Small intestine (tissue), 7 donors: Measurements from ENCODE around the gene FOXO1. TPM values are rescaled to one million over a fixed set of nuclear protein-coding genes. Genes with fewer than 3 reads are reported as not detected.

Experiments
- DNase-seq, 2 donors: peaks; one replicate each; pipeline versions ENCODE4 v3.0.0 to v3.0.0-alpha.2; 2013
- FAIRE-seq: peaks from 2 replicates; lab custom pipeline; 2012; peaks lifted over from hg19 to GRCh38; lab: Jason Lieb, UNC
- H3K27ac ChIP-seq, 3 donors: one replicate each; pipeline ENCODE4 v1.5.1; 2013; ENCODE audit warnings: low read length in 2 of 3, mild to moderate bottlenecking in 2 of 3, control low read depth in 1 of 3, inconsistent platforms in 1 of 3, low read depth in 1 of 3, moderate library complexity in 1 of 3
- H3K27me3 ChIP-seq, 3 donors: one replicate each; pipeline ENCODE4 v1.6.1; 2013; ENCODE audit warnings: low read length in 3 of 3, inconsistent platforms in 1 of 3; ENCODE audit not compliant: control insufficient read depth in 3 of 3, insufficient read depth in 3 of 3
- H3K36me3 ChIP-seq, 3 donors: one replicate each; pipeline ENCODE4 v1.6.1; 2013; ENCODE audit warnings: low read length in 3 of 3, inconsistent platforms in 1 of 3, low read depth in 1 of 3, mild to moderate bottlenecking in 1 of 3, moderate library complexity in 1 of 3; ENCODE audit not compliant: control insufficient read depth in 3 of 3, insufficient read depth in 2 of 3
- H3K4me1 ChIP-seq, 3 donors: one replicate each; pipeline ENCODE4 v1.6.1; 2013; ENCODE audit warnings: low read length in 2 of 3, inconsistent platforms in 1 of 3, low read depth in 1 of 3, mild to moderate bottlenecking in 1 of 3, moderate library complexity in 1 of 3; ENCODE audit not compliant: control insufficient read depth in 3 of 3, insufficient read depth in 2 of 3
- H3K4me3 ChIP-seq, 3 donors: one replicate each; pipeline ENCODE4 v1.5.1; 2013; ENCODE audit warnings: low read length in 3 of 3, control low read depth in 1 of 3, inconsistent platforms in 1 of 3, low read depth in 1 of 3, mild to moderate bottlenecking in 1 of 3, moderate library complexity in 1 of 3
- H3K9me3 ChIP-seq, 2 donors: one replicate each; pipeline ENCODE4 v1.6.1; 2013; ENCODE audit warnings: low read depth in 1 of 2, low read length in 1 of 2; ENCODE audit not compliant: control insufficient read depth in 2 of 2, insufficient read depth in 1 of 2
- WGBS, 3 donors: extraction: QIAGEN DNeasy Blood & Tissue Kit; methylation state at CpG; one replicate each; pipeline ENCODE4 v1.1.7; 2013; 5-methylcytosine and 5-hydroxymethylcytosine counted together
- polyA plus RNA-seq, 4 donors: library from polyadenylated mRNA; stranded (reverse) in 3 of 4; unstranded in 1 of 4; fragments of 200-250 nt in 3 of 4; fragments of 120-200 nt in 1 of 4; gene quantifications; one replicate each; pipeline versions ENCODE4 v1.2.1 to v1.2.3, GENCODE V29; 2013
- donor health status: healthy with polysubstance abuse.
- donor health status: control.
- donor health status: control.
- donor health status: Bipolar disorder and iron deficiency.
- donor health status: healthy.

The FOXO1 gene
- polyA plus RNA-seq, 4 donors, result 4.0 to 10.1 (median 7.1) TPM

DNA sequence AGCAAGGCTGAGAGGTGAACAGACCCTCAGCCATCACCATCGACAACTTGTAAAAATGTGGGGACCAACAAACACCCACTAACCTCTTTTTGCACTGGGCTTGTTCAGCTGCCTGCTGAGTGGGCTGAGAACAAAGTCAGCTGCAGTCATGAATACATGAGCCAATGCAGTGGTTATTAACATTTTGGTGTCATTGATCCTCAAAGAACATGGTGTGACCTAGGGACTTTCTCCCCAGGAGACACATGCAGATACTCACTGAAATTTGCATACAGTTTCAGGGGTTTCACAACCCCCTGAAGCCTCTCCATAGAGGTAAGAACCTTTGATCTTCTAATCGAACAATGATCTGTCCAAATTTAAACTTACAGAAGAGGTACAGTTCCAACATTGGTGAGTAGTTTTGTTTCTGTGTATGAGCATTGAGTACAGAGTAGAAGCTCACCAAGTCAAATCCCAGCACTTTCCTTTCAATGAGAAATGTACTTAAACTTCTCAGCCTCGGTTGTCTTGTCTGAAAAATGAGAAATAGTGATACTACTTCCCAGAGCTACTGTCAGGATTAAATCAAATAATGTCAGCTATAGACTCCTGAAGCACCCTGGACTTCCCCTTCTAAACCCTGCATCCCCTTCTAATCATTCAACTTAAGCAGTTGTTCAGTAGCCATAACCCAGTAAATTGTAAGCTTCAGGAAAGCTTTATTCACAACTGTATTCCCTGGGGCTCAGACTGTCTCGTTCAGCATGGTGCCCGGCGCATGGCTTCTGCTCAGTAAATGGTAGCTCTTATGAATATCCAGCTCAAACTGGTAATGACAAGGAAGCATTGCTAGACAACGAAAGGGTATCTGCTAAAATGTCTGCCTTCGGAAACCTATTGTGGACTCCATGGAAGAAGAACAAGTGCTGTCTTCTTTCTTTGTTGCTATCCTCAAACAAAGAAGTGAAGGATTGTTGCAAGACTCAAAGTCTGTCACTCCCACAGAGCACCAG, 148.7 kb downstream of the FOXO1 start:
- Histone ChIP-seq H3K4me1 (peaks cover 0 to 2% (median 0%) of the 10 kb centered on the region in 3 donors), H3K27me3 (no peaks in the 10 kb centered on the region), H3K27ac (no peak overlapping the region), H3K36me3 (no peaks in the 10 kb centered on the region), H3K9me3 (no peaks in the 10 kb centered on the region), H3K4me3 (no peak overlapping the region)
- WGBS, 3 donors, result 82 to 88% (median 87%) methylated on average over 8 of the region's 8 CpGs
- DNase-seq (no peak), FAIRE-seq (no peak)

- DNase-seq (no peak), FAIRE-seq (no peak)
- H3K4me3 ChIP-seq, result no peak overlapping the region
- H3K9me3 ChIP-seq, result no peaks in the 10 kb centered on the region
- H3K4me1 ChIP-seq, result peaks cover 0 to 2% (median 0%) of the 10 kb centered on the region in 3 donors
- no peaks in the 10 kb centered on the region for H3K36me3 ChIP-seq
- 89 to 92% (median 91%) methylated on average over 1 of the region's 1 CpG for WGBS, 3 donors
- H3K27ac ChIP-seq, result no peak overlapping the region
- no peaks in the 10 kb centered on the region for H3K27me3 ChIP-seq
Observed at GRCh38 chr13:40515702-40516101, 150.7 kb downstream of the FOXO1 start.

GRCh38 chr13:40514802-40515201, 151.6 kb downstream of the FOXO1 start:
- DNase-seq, result no peak
- Histone ChIP-seq H3K9me3 (no peaks in the 10 kb centered on the region), H3K27me3 (no peaks in the 10 kb centered on the region), H3K27ac (no peak overlapping the region), H3K4me1 (peaks cover 0 to 2% (median 0%) of the 10 kb centered on the region in 3 donors), H3K36me3 (no peaks in the 10 kb centered on the region), H3K4me3 (no peak overlapping the region)
- no peak for FAIRE-seq
- WGBS, 3 donors, result 87 to 95% (median 87%) methylated on average over 2 of the region's 2 CpGs

DNA sequence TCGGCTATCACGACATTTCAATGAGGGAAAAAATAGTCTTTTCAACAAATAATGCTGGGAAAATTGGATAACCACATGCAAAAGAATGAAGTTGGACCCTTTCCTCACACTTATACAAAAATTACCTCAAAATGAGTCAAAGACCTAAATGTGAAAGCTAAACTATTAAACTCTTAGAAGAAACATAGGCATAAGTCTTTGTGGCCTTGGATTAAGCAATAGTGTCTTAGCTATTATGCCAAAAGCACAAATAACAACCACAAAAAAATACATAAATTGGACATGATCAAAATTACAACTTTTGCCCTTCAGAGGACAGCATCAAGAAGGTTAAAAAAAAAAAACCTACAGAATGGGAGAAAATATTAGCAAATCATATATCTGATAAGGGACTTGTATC, 156.6 kb downstream of the FOXO1 start:
- 87 to 94% (median 90%) methylated on average over 2 of the region's 2 CpGs for WGBS, 3 donors
- H3K4me1 ChIP-seq, result no peaks in the 10 kb centered on the region
- H3K27me3 ChIP-seq, result no peaks in the 10 kb centered on the region
- FAIRE-seq, result no peak
- no peak overlapping the region for H3K27ac ChIP-seq
- H3K4me3 ChIP-seq, result no peak overlapping the region
- no peaks in the 10 kb centered on the region for H3K9me3 ChIP-seq
- DNase-seq, result no peak
- H3K36me3 ChIP-seq, result no peaks in the 10 kb centered on the region

DNA sequence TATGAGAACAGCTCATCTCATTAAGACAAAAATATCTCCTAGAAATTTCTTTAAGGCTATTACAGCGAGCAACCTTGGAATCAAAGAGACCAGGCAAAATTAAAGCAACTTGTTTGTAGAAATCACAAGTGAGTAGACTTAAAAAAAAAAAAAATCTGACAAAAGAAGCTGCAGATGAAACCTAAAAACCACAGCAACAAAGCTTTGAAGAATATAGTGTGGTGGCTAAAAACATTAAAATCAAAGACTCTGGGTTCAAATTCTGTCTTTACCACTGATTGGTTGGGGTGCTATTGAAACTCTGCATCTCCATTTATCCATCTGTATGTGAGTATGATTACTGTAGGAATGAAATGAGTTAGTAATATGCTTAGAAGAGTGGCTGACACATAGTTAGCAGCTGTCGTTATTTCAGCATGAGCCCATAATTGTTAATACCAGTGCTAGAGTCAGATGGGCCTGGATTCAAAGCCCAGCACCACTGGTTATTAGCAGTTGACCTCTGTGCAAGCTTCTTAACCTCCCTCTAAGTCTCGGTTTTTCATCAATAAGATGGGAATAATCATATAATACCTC, 157.6 kb downstream of the FOXO1 start:
- Histone ChIP-seq H3K27me3 (no peaks in the 10 kb centered on the region), H3K27ac (peak overlapping the region in 1 of 3 donors; percentile 72), H3K36me3 (no peaks in the 10 kb centered on the region), H3K9me3 (no peaks in the 10 kb centered on the region), H3K4me1 (peaks cover 0 to 3% (median 1%) of the 10 kb centered on the region in 3 donors), H3K4me3 (no peak overlapping the region)
- DNase-seq (no peak), FAIRE-seq (no peak)
- 76 to 86% (median 82%) methylated on average over 3 of the region's 3 CpGs for WGBS, 3 donors

- 58 to 90% (median 78%) methylated on average over 3 of the region's 3 CpGs for WGBS, 3 donors
- Histone ChIP-seq H3K4me3 (no peak overlapping the region), H3K27ac (peak overlapping the region in 1 of 3 donors; percentile 72), H3K27me3 (no peaks in the 10 kb centered on the region), H3K9me3 (no peaks in the 10 kb centered on the region), H3K4me1 (peaks cover 0 to 3% (median 2%) of the 10 kb centered on the region in 3 donors), H3K36me3 (no peaks in the 10 kb centered on the region)
- no peak for FAIRE-seq
- DNase-seq, result no peak
Observed at GRCh38 chr13:40508127-40508526, 158.3 kb downstream of the FOXO1 start.

GRCh38 chr13:40506592-40507446, 159.6 kb downstream of the FOXO1 start:
- H3K27ac ChIP-seq, result no peak overlapping the region
- DNase-seq (no peak), FAIRE-seq (no peak)
- H3K4me1 ChIP-seq, result peaks cover 0 to 3% (median 2%) of the 10 kb centered on the region in 3 donors
- 84 to 89% (median 89%) methylated on average over 11 of the region's 11 CpGs for WGBS, 3 donors
- H3K9me3 ChIP-seq, result no peaks in the 10 kb centered on the region
- H3K36me3 ChIP-seq, result no peaks in the 10 kb centered on the region
- no peaks in the 10 kb centered on the region for H3K27me3 ChIP-seq
- H3K4me3 ChIP-seq, result no peak overlapping the region
